ENCODE measurements around the gene GPAT3.

GPAT3 gene

GRCh38 chr4:83542225-83542624 is 6.3 kb downstream of the GPAT3 start:
- Histone ChIP-seq H3K4me1 (ENCODE audit: control insufficient read depth in 1 of 2, insufficient read depth in 1 of 2, low read depth in 1 of 2, low read length in 1 of 2) (peaks cover 27 to 35% of the 10 kb centered on the region in 2 experiments), H3K4me3 (ENCODE audit: low read depth in 1 of 2, low read length in 1 of 2) (no peak overlapping the region), H3K9me3 (no peaks in the 10 kb centered on the region), H3K36me3 (peaks cover 26% of the 10 kb centered on the region), H3K27me3 (no peaks in the 10 kb centered on the region), H3K27ac (no peak overlapping the region)
- TF ChIP-seq CTCF (IDR thresholded peaks at IDR 0.05), result no peak

GRCh38 chr4:83546786-83547185 is 10.9 kb downstream of the GPAT3 start:
- no peak for TF ChIP-seq CTCF (IDR thresholded peaks at IDR 0.05)
- H3K36me3 ChIP-seq, result peaks cover 21% of the 10 kb centered on the region
- H3K27me3 ChIP-seq, result no peaks in the 10 kb centered on the region
- H3K9me3 ChIP-seq, result no peaks in the 10 kb centered on the region
- peak overlapping the region; percentile 64 for H3K27ac ChIP-seq
- H3K4me3 ChIP-seq (ENCODE audit: low read depth in 1 of 2, low read length in 1 of 2), result no peak overlapping the region
- peaks cover 29 to 31% of the 10 kb centered on the region in 2 experiments for H3K4me1 ChIP-seq (ENCODE audit: control insufficient read depth in 1 of 2, insufficient read depth in 1 of 2, low read depth in 1 of 2, low read length in 1 of 2)

- peaks cover 41 to 46% of the 10 kb centered on the region in 2 experiments for H3K4me1 ChIP-seq (ENCODE audit: control insufficient read depth in 1 of 2, insufficient read depth in 1 of 2, low read depth in 1 of 2, low read length in 1 of 2)
- no peak for TF ChIP-seq CTCF (IDR thresholded peaks at IDR 0.05)
- H3K4me3 ChIP-seq (ENCODE audit: low read depth in 1 of 2, low read length in 1 of 2), result peak overlapping the region in 1 of 2 experiments; percentile 14
- no peaks in the 10 kb centered on the region for H3K27me3 ChIP-seq
- peak overlapping the region; percentile 79 for H3K27ac ChIP-seq
- no peaks in the 10 kb centered on the region for H3K9me3 ChIP-seq
- H3K36me3 ChIP-seq, result peaks cover 18% of the 10 kb centered on the region
These were observed 12.4 kb downstream of the GPAT3 start for GRCh38 chr4:83548151-83548905.

- Histone ChIP-seq H3K9me3 (no peaks in the 10 kb centered on the region), H3K36me3 (no peaks in the 10 kb centered on the region), H3K27ac (peak overlapping the region; percentile 84), H3K4me1 (ENCODE audit: control insufficient read depth in 1 of 2, insufficient read depth in 1 of 2, low read depth in 1 of 2, low read length in 1 of 2) (peaks cover 54 to 69% of the 10 kb centered on the region in 2 experiments), H3K27me3 (no peaks in the 10 kb centered on the region), H3K4me3 (ENCODE audit: low read depth in 1 of 2, low read length in 1 of 2) (no peak overlapping the region)
- no peak for TF ChIP-seq CTCF (IDR thresholded peaks at IDR 0.05)
These were observed 16.2 kb downstream of the GPAT3 start for GRCh38 chr4:83552083-83552482.

GRCh38 chr4:83552924-83553323 is 17.0 kb downstream of the GPAT3 start:
- peak overlapping the region; percentile 84 for H3K27ac ChIP-seq
- no peaks in the 10 kb centered on the region for H3K9me3 ChIP-seq
- no peaks in the 10 kb centered on the region for H3K36me3 ChIP-seq
- H3K4me3 ChIP-seq (ENCODE audit: low read depth in 1 of 2, low read length in 1 of 2), result peak overlapping the region in 1 of 2 experiments; percentile 3
- no peak for TF ChIP-seq CTCF (IDR thresholded peaks at IDR 0.05)
- no peaks in the 10 kb centered on the region for H3K27me3 ChIP-seq
- H3K4me1 ChIP-seq (ENCODE audit: control insufficient read depth in 1 of 2, insufficient read depth in 1 of 2, low read depth in 1 of 2, low read length in 1 of 2), result peaks cover 50 to 71% of the 10 kb centered on the region in 2 experiments

All from neutrophil (primary cell).